ENCODE measurements around the gene WDR44.
"Not testable (repeated sequence)": the region's sequence is repeated elsewhere in the genome, so short reads cannot be mapped to it uniquely, and the experiment has no call there.

Gene WDR44

GRCh38 chrX:118480172-118480571 lies 134.3 kb downstream of the WDR44 start:
- in situ Hi-C loops (cut with MboI; ENCODE audit: low sequenced_read_pairs) = no loop called here

- in situ Hi-C loops (cut with MboI; ENCODE audit: low sequenced_read_pairs) = not testable (repeated sequence)
Observed at GRCh38 chrX:118482384-118482783, 136.5 kb downstream of the WDR44 start.

GRCh38 chrX:118484216-118484903 lies 138.5 kb downstream of the WDR44 start:
- in situ Hi-C loops (cut with MboI; ENCODE audit: low sequenced_read_pairs) = no loop called here

GRCh38 chrX:118486693-118487092 lies 140.8 kb downstream of the WDR44 start:
- in situ Hi-C loops (cut with MboI; ENCODE audit: low sequenced_read_pairs) = not testable (repeated sequence)

- in situ Hi-C loops (cut with MboI; ENCODE audit: low sequenced_read_pairs) = no loop called here
Observed at GRCh38 chrX:118493016-118493415, 147.1 kb downstream of the WDR44 start.

GRCh38 chrX:118493653-118494297 lies 147.9 kb downstream of the WDR44 start:
- in situ Hi-C loops (cut with MboI; ENCODE audit: low sequenced_read_pairs) = no loop called here

GRCh38 chrX:118495061-118495921 lies 149.4 kb downstream of the WDR44 start, which contains the start of gene DOCK11:
TSS of gene DOCK11 (plus strand) at chrX:118495815. CDS start at chrX:118495972, 157 bp downstream.
- in situ Hi-C loops (cut with MboI; ENCODE audit: low sequenced_read_pairs) = no loop called here

- in situ Hi-C loops (cut with MboI; ENCODE audit: low sequenced_read_pairs) = no loop called here
Observed at GRCh38 chrX:118495958-118496762, 150.3 kb downstream of the WDR44 start.

GRCh38 chrX:118496763-118497079 lies 150.8 kb downstream of the WDR44 start:
- in situ Hi-C loops (cut with MboI; ENCODE audit: low sequenced_read_pairs) = no loop called here

- in situ Hi-C loops (cut with MboI; ENCODE audit: low sequenced_read_pairs) = no loop called here
Observed at GRCh38 chrX:118497180-118497818, 151.4 kb downstream of the WDR44 start.

GRCh38 chrX:118498351-118498750 lies 152.4 kb downstream of the WDR44 start:
- in situ Hi-C loops (cut with MboI; ENCODE audit: low sequenced_read_pairs) = no loop called here

GRCh38 chrX:118498755-118499154 lies 152.8 kb downstream of the WDR44 start:
- in situ Hi-C loops (cut with MboI; ENCODE audit: low sequenced_read_pairs) = no loop called here

GRCh38 chrX:118499295-118499694 lies 153.4 kb downstream of the WDR44 start:
- in situ Hi-C loops (cut with MboI; ENCODE audit: low sequenced_read_pairs) = no loop called here
